GM20000 (cell line): Measurements from ENCODE around the gene BRMS1.
A peak's percentile ranks its signal among the peaks of the same experiment; 100 is the strongest.

ENCODE experiments used
- DNase-seq: peaks from one replicate; pipeline ENCODE4 v3.0.0; 2012; ENCODE audit warnings: low spot score
- CTCF ChIP-seq: IDR thresholded peaks from 2 replicates; pipeline ENCODE4 v1.5.1; 2012; ENCODE audit warnings: mild to moderate bottlenecking, control low read depth; ENCODE audit errors: extremely low read depth, missing control alignments

The BRMS1 gene

GRCh38 chr11:66315498-66315885 lies 29.4 kb downstream of the BRMS1 start:
- no peak for TF ChIP-seq CTCF
- no peak for DNase-seq

- TF ChIP-seq CTCF = no peak
- no peak for DNase-seq
Observed at GRCh38 chr11:66314561-66315497, 30.1 kb downstream of the BRMS1 start.

GRCh38 chr11:66314186-66314501 lies 30.8 kb downstream of the BRMS1 start:
- DNase-seq = no peak
- TF ChIP-seq CTCF = no peak

- no peak for TF ChIP-seq CTCF
- no peak for DNase-seq
Observed at GRCh38 chr11:66313321-66314185, 31.4 kb downstream of the BRMS1 start.

GRCh38 chr11:66312549-66313320 lies 32.2 kb downstream of the BRMS1 start:
- no peak for TF ChIP-seq CTCF
- peak; percentile 98 for DNase-seq

- DNase-seq = peak; percentile 88
- no peak for TF ChIP-seq CTCF
Observed at GRCh38 chr11:66311965-66312548, 32.8 kb downstream of the BRMS1 start.
